ENCODE measurements around the gene IL37. TPM values are rescaled to one million over a fixed set of nuclear protein-coding genes. Genes with fewer than 3 reads are reported as not detected.

The IL37 gene
- total RNA-seq, 1 experiment from 2014 or later: not detected

DNA sequence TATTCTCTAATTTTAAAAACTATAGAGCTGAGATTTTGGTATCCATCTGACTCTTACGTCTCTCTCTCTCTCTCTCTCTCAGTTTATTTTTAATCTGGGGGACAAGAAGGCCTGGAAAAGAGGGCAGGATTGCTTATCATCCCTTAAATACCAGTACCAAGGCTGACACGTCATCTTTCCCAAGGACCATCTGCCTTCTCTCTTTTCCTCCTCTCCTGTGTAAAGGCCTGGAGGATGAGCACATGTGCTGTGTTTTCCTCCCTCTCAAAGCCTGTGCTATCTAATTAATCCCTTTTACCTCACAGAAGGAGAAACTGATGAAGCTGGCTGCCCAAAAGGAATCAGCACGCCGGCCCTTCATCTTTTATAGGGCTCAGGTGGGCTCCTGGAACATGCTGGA lies 7.3 kb downstream of the IL37 start:
- Histone ChIP-seq H3K4me1 (ENCODE audit: insufficient read depth, low read length) (no peaks in the 10 kb centered on the region), H3K14ac (ENCODE audit: insufficient read depth, low read length) (no peak overlapping the region), H2BK120ac (ENCODE audit: low read depth, low read length, poor library complexity, severe bottlenecking) (no peak overlapping the region), H4K91ac (ENCODE audit: insufficient read length, low read depth, low read length) (no peak overlapping the region), H3T11ph (ENCODE audit: low read length) (no peak overlapping the region), H3K79me2 (ENCODE audit: insufficient read depth, low read length) (no peaks in the 10 kb centered on the region), H3K4me2 (ENCODE audit: insufficient read depth, insufficient read length, low read length) (no peak overlapping the region), H3K79me1 (ENCODE audit: insufficient read depth, low read depth, low read length, poor library complexity, severe bottlenecking) (no peaks in the 10 kb centered on the region), H2BK15ac (ENCODE audit: low read depth, low read length) (no peak overlapping the region), H4K8ac (replicated peaks; ENCODE audit: insufficient read length, low read depth, low read length) (no peak overlapping the region), H3K18ac (ENCODE audit: insufficient read length, low read depth, low read length) (no peak overlapping the region), H2BK12ac (ENCODE audit: insufficient read length, low read depth, low read length) (no peak overlapping the region), H2AFZ (ENCODE audit: low read length) (no peak overlapping the region), H3K23me2 (ENCODE audit: insufficient read length, low read depth, low read length, poor library complexity, severe bottlenecking) (no peaks in the 10 kb centered on the region), H3K9ac (ENCODE audit: extremely low read depth, insufficient read length, low read length) (no peak overlapping the region), H3K27me3 (ENCODE audit: insufficient read depth, low read length) (no peaks in the 10 kb centered on the region), H3K9me3 (ENCODE audit: control insufficient read depth, low read depth, low read length) (no peaks in the 10 kb centered on the region), H4K20me1 (ENCODE audit: control insufficient read depth, insufficient read depth, insufficient read length) (peaks cover 2% of the 10 kb centered on the region), H2BK20ac (ENCODE audit: low read depth, low read length, poor library complexity, severe bottlenecking) (no peak overlapping the region), H3K56ac (ENCODE audit: insufficient read length, low read depth, low read length) (no peak overlapping the region), H3K4ac (ENCODE audit: low read depth, low read length) (no peak overlapping the region), H4K5ac (ENCODE audit: insufficient read length, low read depth, low read length) (no peak overlapping the region), H3K23ac (ENCODE audit: insufficient read length, low read depth, low read length) (no peak overlapping the region), H2BK5ac (ENCODE audit: insufficient read length, low read length) (no peak overlapping the region), H2AK5ac (ENCODE audit: insufficient read length, low read length) (no peak overlapping the region), H3K27ac (ENCODE audit: insufficient read length, low read depth, low read length) (no peak overlapping the region)
- no peak overlapping the region for H3K4me3 Mint-ChIP-seq
- no peaks in the 10 kb centered on the region for H3K4me1 Mint-ChIP-seq
- no peak overlapping the region for H3K27ac Mint-ChIP-seq
- no peaks in the 10 kb centered on the region for H3K36me3 Mint-ChIP-seq (ENCODE audit: insufficient read depth in 1 of 3, low read depth in 3 of 3)
- peaks cover 3% of the 10 kb centered on the region for H3K27me3 Mint-ChIP-seq (ENCODE audit: low read depth)
- DNase-seq: no peak
- peaks cover 8 to 14% of the 10 kb centered on the region in 2 experiments; a peak in 3 of 5 replicates for H3K9me3 Mint-ChIP-seq
- no CpG with 5 or more reads among the region's 4 CpGs for WGBS (ENCODE audit: extremely low coverage, insufficient read length, low lambda C conversion rate)
- TF ChIP-seq, protein P1, sequence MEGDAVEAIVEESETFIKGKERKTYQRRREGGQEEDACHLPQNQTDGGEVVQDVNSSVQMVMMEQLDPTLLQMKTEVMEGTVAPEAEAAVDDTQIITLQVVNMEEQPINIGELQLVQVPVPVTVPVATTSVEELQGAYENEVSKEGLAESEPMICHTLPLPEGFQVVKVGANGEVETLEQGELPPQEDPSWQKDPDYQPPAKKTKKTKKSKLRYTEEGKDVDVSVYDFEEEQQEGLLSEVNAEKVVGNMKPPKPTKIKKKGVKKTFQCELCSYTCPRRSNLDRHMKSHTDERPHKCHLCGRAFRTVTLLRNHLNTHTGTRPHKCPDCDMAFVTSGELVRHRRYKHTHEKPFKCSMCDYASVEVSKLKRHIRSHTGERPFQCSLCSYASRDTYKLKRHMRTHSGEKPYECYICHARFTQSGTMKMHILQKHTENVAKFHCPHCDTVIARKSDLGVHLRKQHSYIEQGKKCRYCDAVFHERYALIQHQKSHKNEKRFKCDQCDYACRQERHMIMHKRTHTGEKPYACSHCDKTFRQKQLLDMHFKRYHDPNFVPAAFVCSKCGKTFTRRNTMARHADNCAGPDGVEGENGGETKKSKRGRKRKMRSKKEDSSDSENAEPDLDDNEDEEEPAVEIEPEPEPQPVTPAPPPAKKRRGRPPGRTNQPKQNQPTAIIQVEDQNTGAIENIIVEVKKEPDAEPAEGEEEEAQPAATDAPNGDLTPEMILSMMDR (conservative IDR thresholded peaks at IDR 0.05): no peak

All from H9 (cell line).